Mesothelial cell of epicardium (in vitro differentiated cells): ENCODE data around the gene SEC11C. TPM values are rescaled to one million over a fixed set of nuclear protein-coding genes. Genes with fewer than 3 reads are reported as not detected.

Source experiments
- DNase-seq, 2 experiments: peaks; one replicate each; pipeline ENCODE4 v3.0.0; 2021; ENCODE audit warnings: low spot score in 2 of 2; ENCODE audit not compliant: unreplicated experiment in 2 of 2
- H3K27ac Mint-ChIP-seq: 2 replicates; pipeline ENCODE4 v1.8.0; 2021; ENCODE audit warnings: mixed read lengths
- H3K27me3 Mint-ChIP-seq: 2 replicates; pipeline ENCODE4 v1.8.0; 2021; ENCODE audit warnings: low read depth, mixed read lengths
- H3K36me3 Mint-ChIP-seq: 2 replicates; pipeline ENCODE4 v1.8.0; 2021; ENCODE audit warnings: mixed read lengths
- H3K4me1 Mint-ChIP-seq: 2 replicates; pipeline ENCODE4 v1.8.0; 2021; ENCODE audit warnings: mixed read lengths
- H3K4me3 Mint-ChIP-seq: 2 replicates; pipeline ENCODE4 v1.8.0; 2021; ENCODE audit warnings: mild to moderate bottlenecking, moderate library complexity, mixed read lengths
- H3K9me3 Mint-ChIP-seq: 2 replicates; pipeline ENCODE4 v1.8.0; 2021; ENCODE audit warnings: mixed read lengths
- total RNA-seq: library from RNA; stranded (reverse); gene quantifications from 3 replicates; pipeline ENCODE4 v1.2.1, GENCODE V29; 2021
- TF ChIP-seq, protein P1 (sequence below): fragments of 200-600 bp; sonication (generic); IDR thresholded peaks from one replicate; pipeline ENCODE4 v1.5.0; 2021; ENCODE audit warnings: antibody characterized with exemption; ENCODE audit not compliant: unreplicated experiment

Gene SEC11C
- total RNA-seq, 1 donor from 2014 or later = 15.8 TPM

DNA sequence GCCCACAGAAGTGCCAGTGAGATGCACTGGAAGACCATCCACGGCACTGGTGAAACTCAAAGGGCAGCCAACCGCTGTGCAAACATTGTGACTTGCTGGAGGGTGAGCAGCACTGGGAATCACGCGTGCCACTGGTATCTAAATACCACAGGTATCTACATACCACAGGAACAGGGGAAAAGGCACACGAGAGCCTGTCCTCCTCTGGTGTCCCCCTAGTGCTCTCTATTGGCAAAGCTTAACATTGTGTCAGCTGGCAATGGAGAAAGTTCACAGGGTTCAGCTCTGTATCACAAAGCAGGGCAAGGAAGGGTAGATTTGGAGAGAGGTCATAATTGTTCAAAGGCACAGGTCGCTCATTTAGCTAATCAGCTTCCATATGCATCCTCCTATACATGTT, 12.6 kb upstream of the SEC11C start:
- H3K4me3 Mint-ChIP-seq = no peak overlapping the region
- no peak overlapping the region for H3K27ac Mint-ChIP-seq
- H3K36me3 Mint-ChIP-seq = no peaks in the 10 kb centered on the region
- no peak for DNase-seq
- TF ChIP-seq, protein P1, sequence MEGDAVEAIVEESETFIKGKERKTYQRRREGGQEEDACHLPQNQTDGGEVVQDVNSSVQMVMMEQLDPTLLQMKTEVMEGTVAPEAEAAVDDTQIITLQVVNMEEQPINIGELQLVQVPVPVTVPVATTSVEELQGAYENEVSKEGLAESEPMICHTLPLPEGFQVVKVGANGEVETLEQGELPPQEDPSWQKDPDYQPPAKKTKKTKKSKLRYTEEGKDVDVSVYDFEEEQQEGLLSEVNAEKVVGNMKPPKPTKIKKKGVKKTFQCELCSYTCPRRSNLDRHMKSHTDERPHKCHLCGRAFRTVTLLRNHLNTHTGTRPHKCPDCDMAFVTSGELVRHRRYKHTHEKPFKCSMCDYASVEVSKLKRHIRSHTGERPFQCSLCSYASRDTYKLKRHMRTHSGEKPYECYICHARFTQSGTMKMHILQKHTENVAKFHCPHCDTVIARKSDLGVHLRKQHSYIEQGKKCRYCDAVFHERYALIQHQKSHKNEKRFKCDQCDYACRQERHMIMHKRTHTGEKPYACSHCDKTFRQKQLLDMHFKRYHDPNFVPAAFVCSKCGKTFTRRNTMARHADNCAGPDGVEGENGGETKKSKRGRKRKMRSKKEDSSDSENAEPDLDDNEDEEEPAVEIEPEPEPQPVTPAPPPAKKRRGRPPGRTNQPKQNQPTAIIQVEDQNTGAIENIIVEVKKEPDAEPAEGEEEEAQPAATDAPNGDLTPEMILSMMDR = no peak
- H3K9me3 Mint-ChIP-seq = no peaks in the 10 kb centered on the region
- peaks cover 94% of the 10 kb centered on the region for H3K27me3 Mint-ChIP-seq
- no peaks in the 10 kb centered on the region for H3K4me1 Mint-ChIP-seq

DNA sequence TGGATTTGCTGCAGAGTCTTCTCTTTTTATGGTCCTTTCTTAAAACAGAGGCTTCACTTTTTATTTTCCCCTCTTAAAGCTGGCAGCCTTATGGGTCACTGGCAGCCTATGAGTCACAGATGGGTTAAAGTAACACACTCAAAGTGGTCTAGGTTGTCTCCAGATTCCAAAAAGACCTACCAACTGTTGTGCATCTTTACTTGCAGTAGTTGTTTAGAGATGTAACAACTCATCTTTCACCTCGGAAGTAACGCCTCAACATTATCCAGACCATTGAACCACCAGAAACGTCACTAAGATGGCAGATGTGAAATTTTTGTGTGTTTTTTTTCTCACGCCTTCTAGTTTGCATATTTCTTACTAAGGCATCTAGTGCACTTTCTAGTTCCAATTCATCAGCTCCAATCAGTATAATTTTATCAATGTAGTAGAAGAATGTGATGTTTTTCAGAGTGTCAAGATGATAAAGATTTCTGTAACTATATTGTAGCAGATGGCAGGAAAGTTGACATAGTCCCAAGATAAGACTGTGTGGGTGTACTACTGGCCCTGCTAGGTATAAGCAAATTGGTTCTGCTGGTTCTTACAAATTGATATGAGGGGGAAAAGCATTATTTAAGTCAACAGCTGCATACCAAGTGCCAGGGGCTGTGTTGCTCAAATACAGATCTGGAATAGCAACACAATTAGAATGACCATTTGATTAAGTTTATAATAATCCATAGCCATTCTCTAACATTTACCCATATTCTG, 9.6 kb upstream of the SEC11C start:
- H3K27ac Mint-ChIP-seq = no peak overlapping the region
- H3K4me1 Mint-ChIP-seq = no peaks in the 10 kb centered on the region
- H3K9me3 Mint-ChIP-seq = no peaks in the 10 kb centered on the region
- no peaks in the 10 kb centered on the region for H3K36me3 Mint-ChIP-seq
- TF ChIP-seq, protein P1 = no peak
- no peak overlapping the region for H3K4me3 Mint-ChIP-seq
- DNase-seq = no peak
- peaks cover 95% of the 10 kb centered on the region for H3K27me3 Mint-ChIP-seq

DNA sequence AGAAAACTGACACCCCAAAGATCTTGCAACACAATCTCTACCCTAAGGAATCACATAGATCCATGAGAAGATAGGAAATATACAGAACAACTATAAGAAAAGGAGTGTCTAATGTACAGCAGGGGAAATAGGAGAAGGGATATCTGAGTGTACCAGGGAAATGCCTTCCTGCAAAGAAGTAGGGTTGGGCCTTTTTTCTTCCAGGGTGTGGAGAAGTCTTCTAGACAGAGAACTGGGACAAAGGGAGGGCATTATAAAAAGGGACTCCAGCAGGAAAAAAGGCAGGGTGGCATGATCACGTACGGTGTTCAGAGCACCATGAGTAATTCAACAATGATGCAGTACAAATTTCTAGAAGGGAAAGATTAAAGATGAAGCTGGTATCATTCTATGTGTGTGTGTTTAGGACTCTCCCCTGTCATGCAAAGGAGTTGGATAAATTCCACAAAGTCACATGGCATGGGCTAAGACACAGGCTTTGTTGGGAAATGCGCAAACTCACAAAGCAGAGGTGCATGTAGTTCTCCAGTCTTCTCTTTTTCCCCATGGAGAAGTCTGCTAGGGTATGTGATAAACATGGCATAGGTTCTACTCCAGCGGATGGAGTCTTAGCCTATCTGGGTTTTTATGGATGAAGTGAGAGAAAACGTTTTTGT, 6.7 kb upstream of the SEC11C start:
- Mint-ChIP-seq H3K4me3 (no peak overlapping the region), H3K27ac (no peak overlapping the region), H3K9me3 (no peaks in the 10 kb centered on the region), H3K36me3 (no peaks in the 10 kb centered on the region), H3K4me1 (no peaks in the 10 kb centered on the region), H3K27me3 (peaks cover 95% of the 10 kb centered on the region)
- TF ChIP-seq, protein P1 = no peak
- DNase-seq = no peak

DNA sequence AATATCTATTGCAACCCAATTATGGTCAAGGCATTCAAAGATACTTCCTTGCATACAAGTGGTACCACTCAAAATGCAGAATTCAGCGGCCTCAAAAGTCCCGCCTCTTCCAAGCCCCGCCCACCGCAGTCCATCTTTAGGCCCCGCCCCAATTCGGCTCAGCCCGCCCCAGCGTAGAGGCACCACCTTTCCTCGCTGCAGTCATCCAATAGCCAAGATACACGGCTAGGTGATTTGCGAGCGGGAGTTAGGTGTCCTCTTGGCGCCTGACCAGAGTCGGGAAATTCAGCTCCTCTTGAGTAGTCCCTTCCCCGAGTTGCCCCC, 431 bp upstream of the SEC11C start:
- peak; percentile 61 to 86 for DNase-seq
- TF ChIP-seq, protein P1 = no peak
- H3K36me3 Mint-ChIP-seq = no peaks in the 10 kb centered on the region
- H3K27ac Mint-ChIP-seq = peak overlapping the region; percentile 94
- H3K27me3 Mint-ChIP-seq = peaks cover 43% of the 10 kb centered on the region
- H3K9me3 Mint-ChIP-seq = peaks cover 3% of the 10 kb centered on the region
- H3K4me3 Mint-ChIP-seq = peak overlapping the region; percentile 89
- H3K4me1 Mint-ChIP-seq = peaks cover 14% of the 10 kb centered on the region

GRCh38 chr18:59140302-59140885, 710 bp downstream of the SEC11C start:
- peak in 1 of 2 experiments; percentile 55 for DNase-seq
- Mint-ChIP-seq H3K36me3 (no peaks in the 10 kb centered on the region), H3K4me1 (peaks cover 14% of the 10 kb centered on the region), H3K9me3 (peaks cover 3% of the 10 kb centered on the region), H3K27ac (peak overlapping the region; percentile 89), H3K4me3 (peak overlapping the region; percentile 89), H3K27me3 (peaks cover 32% of the 10 kb centered on the region)
- TF ChIP-seq, protein P1 = no peak
